ENCODE data around the gene VWA3B. TPM values are rescaled to one million over a fixed set of nuclear protein-coding genes. Genes with fewer than 3 reads are reported as not detected.

The VWA3B gene
- polyA plus RNA-seq, 2 of the 4 experiments (the other 2 are of a cell fraction) = not detected

- TF ChIP-seq, protein P1, sequence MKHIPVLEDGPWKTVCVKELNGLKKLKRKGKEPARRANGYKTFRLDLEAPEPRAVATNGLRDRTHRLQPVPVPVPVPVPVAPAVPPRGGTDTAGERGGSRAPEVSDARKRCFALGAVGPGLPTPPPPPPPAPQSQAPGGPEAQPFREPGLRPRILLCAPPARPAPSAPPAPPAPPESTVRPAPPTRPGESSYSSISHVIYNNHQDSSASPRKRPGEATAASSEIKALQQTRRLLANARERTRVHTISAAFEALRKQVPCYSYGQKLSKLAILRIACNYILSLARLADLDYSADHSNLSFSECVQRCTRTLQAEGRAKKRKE (CRISPR knock-in tag; IDR thresholded peaks at IDR 0.05; ENCODE audit: low read depth) = no peak
- TF ChIP-seq CBX8 (IDR thresholded peaks at IDR 0.05) = no peak
These were observed 15.9 kb downstream of the VWA3B start (continued) for GRCh38 chr2:98102878-98103277.

DNA sequence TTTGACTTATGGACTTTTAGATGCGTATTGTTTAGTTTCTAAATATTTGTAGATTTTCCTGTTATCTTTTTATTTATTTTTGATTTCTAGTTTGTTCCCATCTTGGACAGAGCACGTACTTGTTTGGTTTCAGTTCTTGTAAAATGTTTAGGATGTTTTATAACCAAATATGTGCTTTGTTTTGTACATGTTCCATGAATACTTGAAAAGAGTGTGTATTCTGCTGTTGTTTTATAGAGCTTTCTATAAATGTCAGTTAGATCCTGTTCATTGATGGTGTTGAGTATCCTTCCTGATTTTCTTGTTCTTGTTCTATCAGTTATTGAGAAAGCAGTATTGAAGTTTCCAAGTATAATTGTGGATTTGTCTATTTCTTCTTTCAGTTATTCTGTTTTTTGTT, 21.1 kb downstream of the VWA3B start:
- 44% methylated on average over 2 of the region's 2 CpGs for WGBS (ENCODE audit: missing lambda C conversion rate)
- H3K4me3 ChIP-seq = no peak overlapping the region
- no peak for DNase-seq (ENCODE audit: low read depth in 1 of 2, low spot score in 1 of 2)
- H3K4me2 ChIP-seq = no peak overlapping the region
- no peak for ATAC-seq
- no peak overlapping the region for H3K27ac ChIP-seq
- H3K4me1 ChIP-seq = no peaks in the 10 kb centered on the region
- ChIA-PET POLR2A (no interaction called here), CTCF (no interaction called here)
- no peaks in the 10 kb centered on the region for H3K9me3 ChIP-seq
- TF ChIP-seq, protein P1 (CRISPR knock-in tag; IDR thresholded peaks at IDR 0.05; ENCODE audit: low read depth) = no peak
- TF ChIP-seq PBX3 (IDR thresholded peaks at IDR 0.05) = no peak
- TF ChIP-seq USF2 (IDR thresholded peaks at IDR 0.05) = no peak
- no peak for TF ChIP-seq ESRRA (IDR thresholded peaks at IDR 0.05; ENCODE audit: borderline replicate concordance, low read length)
- no peak for TF ChIP-seq CEBPB (IDR thresholded peaks at IDR 0.05)
- no peak for TF ChIP-seq TP53 (CRISPR knock-in tag; IDR thresholded peaks at IDR 0.05)
- no peak for TF ChIP-seq SMC3 (IDR thresholded peaks at IDR 0.05)
- no peak for TF ChIP-seq MAFK (IDR thresholded peaks at IDR 0.05; ENCODE audit: partially characterized antibody)
- FAIRE-seq = no peak

GRCh38 chr2:98110741-98111140, 23.8 kb downstream of the VWA3B start:
- H3K27ac ChIP-seq = no peak overlapping the region
- no peak overlapping the region for H3K4me3 ChIP-seq
- no peak for ATAC-seq
- ChIA-PET POLR2A (no interaction called here), CTCF (no interaction called here)
- DNase-seq (ENCODE audit: low read depth in 1 of 2, low spot score in 1 of 2) = no peak
- H3K4me1 ChIP-seq = no peaks in the 10 kb centered on the region
- H3K4me2 ChIP-seq = no peak overlapping the region
- 0% methylated on average over 2 of the region's 2 CpGs for WGBS (ENCODE audit: missing lambda C conversion rate)
- H3K9me3 ChIP-seq = no peaks in the 10 kb centered on the region
- no peak for FAIRE-seq
- TF ChIP-seq ZSCAN20 (CRISPR knock-in tag; IDR thresholded peaks at IDR 0.05) = no peak
- TF ChIP-seq CHD2 (IDR thresholded peaks at IDR 0.05; ENCODE audit: low read length, partially characterized antibody) = no peak
- TF ChIP-seq SMC3 (IDR thresholded peaks at IDR 0.05) = no peak
- no peak for TF ChIP-seq RCOR1 (IDR thresholded peaks at IDR 0.05; ENCODE audit: low read depth, low read length)
- TF ChIP-seq CBX8 (IDR thresholded peaks at IDR 0.05) = no peak
- TF ChIP-seq SREBF2 (IDR thresholded peaks at IDR 0.05) = no peak
- no peak for TF ChIP-seq RFX5 (IDR thresholded peaks at IDR 0.05)
- TF ChIP-seq RAD21 (conservative IDR thresholded peaks at IDR 0.05 in 1 of 2, IDR thresholded peaks at IDR 0.05 in 1 of 2) = no peak
- TF ChIP-seq, protein P2, sequence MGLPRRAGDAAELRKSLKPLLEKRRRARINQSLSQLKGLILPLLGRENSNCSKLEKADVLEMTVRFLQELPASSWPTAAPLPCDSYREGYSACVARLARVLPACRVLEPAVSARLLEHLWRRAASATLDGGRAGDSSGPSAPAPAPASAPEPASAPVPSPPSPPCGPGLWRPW (IDR thresholded peaks at IDR 0.05) = no peak
- TF ChIP-seq HEYL (CRISPR knock-in tag; IDR thresholded peaks at IDR 0.05) = no peak
- TF ChIP-seq, protein P3, sequence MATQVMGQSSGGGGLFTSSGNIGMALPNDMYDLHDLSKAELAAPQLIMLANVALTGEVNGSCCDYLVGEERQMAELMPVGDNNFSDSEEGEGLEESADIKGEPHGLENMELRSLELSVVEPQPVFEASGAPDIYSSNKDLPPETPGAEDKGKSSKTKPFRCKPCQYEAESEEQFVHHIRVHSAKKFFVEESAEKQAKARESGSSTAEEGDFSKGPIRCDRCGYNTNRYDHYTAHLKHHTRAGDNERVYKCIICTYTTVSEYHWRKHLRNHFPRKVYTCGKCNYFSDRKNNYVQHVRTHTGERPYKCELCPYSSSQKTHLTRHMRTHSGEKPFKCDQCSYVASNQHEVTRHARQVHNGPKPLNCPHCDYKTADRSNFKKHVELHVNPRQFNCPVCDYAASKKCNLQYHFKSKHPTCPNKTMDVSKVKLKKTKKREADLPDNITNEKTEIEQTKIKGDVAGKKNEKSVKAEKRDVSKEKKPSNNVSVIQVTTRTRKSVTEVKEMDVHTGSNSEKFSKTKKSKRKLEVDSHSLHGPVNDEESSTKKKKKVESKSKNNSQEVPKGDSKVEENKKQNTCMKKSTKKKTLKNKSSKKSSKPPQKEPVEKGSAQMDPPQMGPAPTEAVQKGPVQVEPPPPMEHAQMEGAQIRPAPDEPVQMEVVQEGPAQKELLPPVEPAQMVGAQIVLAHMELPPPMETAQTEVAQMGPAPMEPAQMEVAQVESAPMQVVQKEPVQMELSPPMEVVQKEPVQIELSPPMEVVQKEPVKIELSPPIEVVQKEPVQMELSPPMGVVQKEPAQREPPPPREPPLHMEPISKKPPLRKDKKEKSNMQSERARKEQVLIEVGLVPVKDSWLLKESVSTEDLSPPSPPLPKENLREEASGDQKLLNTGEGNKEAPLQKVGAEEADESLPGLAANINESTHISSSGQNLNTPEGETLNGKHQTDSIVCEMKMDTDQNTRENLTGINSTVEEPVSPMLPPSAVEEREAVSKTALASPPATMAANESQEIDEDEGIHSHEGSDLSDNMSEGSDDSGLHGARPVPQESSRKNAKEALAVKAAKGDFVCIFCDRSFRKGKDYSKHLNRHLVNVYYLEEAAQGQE (IDR thresholded peaks at IDR 0.05) = no peak
- no peak for TF ChIP-seq KDM5A (IDR thresholded peaks at IDR 0.05)
- TF ChIP-seq KDM1A (IDR thresholded peaks at IDR 0.05; ENCODE audit: low read depth) = no peak
- TF ChIP-seq FOSL2 (IDR thresholded peaks at IDR 0.05) = no peak
- no peak for TF ChIP-seq FOSL2 (CRISPR knock-in tag; IDR thresholded peaks at IDR 0.05)
- no peak for TF ChIP-seq BHLHE40 (IDR thresholded peaks at IDR 0.05; ENCODE audit: low read depth, low read length)
- TF ChIP-seq TFCP2L1 (CRISPR knock-in tag; IDR thresholded peaks at IDR 0.05) = no peak
- no peak for TF ChIP-seq EHMT2 (IDR thresholded peaks at IDR 0.05; ENCODE audit: low read depth)
- no peak for TF ChIP-seq PBX3 (IDR thresholded peaks at IDR 0.05)
- no peak for TF ChIP-seq HOXA7 (CRISPR knock-in tag; IDR thresholded peaks at IDR 0.05)
- TF ChIP-seq FOSB (CRISPR knock-in tag; IDR thresholded peaks at IDR 0.05) = no peak
